Activated naive CD8-positive, alpha-beta T cell treated with anti-CD3 and anti-CD28 coated beads, Interleukin-2, amount 50 U/mL, for 16 hours (primary cell): ENCODE data around the gene PLPPR5.
"Not testable (repeated sequence)": the region's sequence is repeated elsewhere in the genome, so short reads cannot be mapped to it uniquely, and the experiment has no call there.

ENCODE experiments used
- DNase-seq: peaks from one replicate; pipeline ENCODE4 v3.0.0-alpha.2; 2020; ENCODE audit warnings: low read depth, low spot score

The PLPPR5 gene

DNA sequence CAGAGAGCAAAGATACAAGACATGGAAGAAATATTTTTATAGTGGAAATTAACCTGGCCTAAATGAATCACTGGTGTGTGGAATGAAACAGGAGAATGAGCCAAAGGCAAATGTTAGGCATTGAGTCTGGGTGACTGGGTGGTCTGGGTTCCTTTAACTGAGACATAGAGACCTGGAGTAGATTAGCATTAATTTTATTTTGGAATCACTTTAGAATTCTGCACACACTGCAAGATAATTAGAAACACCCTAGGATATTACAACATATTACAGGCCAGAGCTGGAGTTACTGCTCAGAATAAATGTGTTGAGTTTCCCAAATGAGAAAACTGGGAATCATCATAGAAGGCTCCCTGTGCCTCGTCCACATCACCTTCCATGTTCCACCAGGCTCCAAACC, 85.5 kb downstream of the PLPPR5 start:
- DNase-seq: no peak

DNA sequence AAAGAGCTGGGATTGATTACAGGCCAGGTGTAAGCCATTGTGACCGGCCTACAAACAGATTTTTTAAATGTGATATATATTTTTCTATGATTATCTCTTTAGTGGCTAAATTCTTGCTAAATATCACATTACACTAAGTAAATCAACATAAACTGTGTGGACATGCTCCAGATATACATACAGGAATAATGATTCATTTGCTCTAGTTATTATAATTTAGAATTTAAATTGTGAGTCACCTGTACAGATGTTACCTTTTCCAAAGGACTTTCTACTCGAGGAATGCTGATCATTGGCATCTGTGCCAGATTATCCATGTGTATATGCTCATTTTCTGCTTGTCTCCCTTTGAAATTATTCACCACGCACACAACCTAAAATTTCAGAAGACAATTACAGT, 90.1 kb downstream of the PLPPR5 start:
- DNase-seq: no peak

DNA sequence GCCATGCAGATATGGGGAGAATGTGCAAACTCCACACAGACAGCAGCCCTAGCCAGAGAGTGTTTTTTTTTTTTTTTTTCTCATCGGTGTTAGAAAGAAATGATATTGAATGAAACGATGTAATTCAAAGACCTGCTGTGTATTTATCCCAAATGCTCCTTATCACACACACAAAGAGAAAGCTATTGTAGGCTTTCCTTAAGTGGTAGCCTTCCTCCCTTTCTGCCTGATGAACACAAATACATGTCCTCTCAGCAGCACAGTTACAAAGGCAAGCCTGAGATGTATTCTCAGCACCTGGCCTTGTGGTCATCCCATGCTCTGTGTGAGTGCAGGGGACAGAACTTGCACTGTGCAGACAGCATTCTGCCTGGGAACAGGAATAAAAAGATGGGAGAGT, 93.8 kb downstream of the PLPPR5 start:
- no peak for DNase-seq

DNA sequence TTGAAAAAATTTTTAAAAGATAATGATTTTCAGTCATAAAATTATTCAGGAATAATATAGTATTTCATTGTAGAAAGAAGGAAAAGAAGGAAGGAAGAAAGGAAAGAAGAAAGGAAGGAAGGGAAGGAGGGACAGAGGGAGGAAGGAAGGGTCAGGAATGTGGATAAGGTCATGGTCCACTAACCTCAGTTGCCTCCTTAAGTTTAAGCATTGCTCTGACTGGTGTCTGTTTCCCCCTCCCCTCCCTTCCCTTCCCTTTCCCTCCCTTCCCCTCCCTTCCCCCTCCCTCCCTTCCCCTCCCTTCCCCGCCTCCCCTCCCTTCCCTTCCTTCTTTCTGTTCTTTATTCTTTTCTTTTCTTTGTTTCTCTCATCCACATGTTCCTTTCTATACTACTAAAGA, 95.7 kb downstream of the PLPPR5 start:
- DNase-seq: no peak

DNA sequence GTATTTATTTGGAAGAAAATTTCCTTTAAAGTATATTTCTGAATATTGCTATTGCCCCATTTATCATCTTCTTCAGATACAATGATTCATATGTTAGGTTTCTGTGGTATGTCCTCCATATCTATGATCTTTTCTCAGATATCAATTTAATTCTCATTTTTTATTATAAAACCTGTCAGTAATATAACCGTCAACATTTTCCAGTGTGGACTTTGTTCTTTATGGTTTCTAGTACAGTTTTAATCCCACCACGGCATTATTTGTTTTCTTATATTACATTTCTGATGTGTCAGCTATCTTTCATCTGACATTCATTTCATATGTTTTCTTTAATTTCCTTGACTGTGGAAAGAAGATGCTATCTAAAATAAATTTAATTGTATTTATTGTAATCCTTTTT, 97.9 kb downstream of the PLPPR5 start:
- DNase-seq: no peak

DNA sequence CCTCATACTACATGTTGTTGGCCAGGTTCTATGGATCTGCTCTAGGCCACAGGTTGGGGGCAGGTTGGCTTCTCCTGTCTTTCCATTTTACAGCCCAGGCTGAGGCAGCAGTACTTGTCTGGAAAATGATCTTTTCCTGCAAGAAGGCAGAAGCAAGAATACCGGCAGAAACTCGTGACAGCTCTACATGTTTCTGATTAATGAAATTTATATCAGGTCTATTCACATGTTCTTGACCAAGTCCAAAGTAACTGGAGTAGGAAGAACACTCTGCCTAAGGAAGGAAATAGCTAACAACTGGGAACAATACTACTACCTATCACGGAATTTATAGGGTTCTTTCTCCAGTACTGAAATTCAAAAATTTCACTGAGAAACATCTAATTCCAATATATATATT, 98.3 kb downstream of the PLPPR5 start:
- no peak for DNase-seq

DNA sequence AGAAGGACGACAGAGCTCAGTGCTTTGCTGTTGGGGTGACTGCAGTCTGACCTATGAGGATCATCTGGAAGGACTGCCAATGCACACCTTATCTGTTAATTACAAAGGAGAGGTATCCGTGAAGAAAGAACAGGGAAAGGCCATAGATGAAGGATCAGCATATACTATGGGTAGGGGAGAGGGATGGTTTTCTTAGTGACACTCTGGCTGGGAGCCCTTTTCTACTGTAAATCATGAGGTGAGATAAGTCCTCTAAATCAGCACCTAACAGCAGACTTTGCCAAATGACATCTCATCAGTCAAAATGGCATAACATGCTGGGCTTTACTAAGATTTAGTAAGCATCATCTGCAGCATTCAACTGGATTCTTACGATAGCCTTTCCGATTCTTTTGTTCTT, 100.0 kb downstream of the PLPPR5 start:
- no peak for DNase-seq

DNA sequence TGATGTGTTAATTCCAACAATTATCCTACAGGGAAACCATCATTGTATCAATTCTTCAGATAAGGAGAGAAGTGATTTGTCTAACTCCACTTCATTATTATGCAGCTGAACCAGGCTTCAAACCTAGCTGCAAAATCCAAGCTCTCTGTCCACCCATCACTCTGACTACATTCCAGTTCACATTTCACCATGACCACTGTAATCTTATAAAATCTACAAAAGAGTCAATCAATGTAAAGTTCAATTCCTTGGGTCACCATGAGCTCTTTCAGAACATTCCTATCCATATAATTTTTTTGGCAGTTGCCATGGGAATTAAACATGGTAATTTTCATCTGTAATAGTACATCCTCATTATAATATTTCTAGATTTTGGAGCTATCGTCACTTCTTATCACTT, 100.9 kb downstream of the PLPPR5 start:
- DNase-seq: no peak

DNA sequence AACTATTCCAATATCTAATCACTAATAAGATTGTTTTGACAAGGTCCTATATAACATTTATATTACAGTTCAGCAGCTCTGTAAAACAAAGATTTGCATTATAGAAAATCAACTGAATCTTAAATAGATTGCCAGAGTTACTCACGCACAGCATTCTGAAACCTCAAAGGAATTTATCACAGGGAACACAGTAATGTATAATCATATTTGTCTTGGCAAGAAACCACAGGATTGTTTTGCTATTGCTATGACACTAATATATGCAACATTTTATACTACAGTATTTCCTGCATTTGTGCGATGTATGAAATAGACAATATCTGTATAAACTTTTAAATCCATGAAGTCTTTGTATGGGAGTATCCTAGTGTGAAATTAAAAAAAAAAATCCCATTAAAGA, 101.4 kb downstream of the PLPPR5 start:
- DNase-seq: no peak

DNA sequence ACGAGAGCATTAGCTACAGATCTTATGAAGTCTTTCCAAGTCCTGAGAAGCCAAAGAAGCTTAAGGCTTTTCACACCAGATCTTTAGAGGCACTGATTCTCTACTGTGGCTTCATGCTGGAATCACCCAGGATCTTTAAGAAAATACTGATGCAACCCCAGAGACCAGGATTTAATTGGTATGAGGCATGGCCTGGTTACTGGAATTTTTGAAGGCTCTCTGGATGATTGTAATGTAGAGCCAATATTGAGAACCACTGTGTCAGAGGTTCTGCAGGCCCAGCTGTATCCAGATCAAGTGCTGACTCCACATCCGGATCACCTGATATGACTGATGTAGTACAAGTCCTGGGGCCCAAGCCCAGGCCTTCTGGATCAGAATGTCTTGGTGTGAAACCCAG, 105.7 kb downstream of the PLPPR5 start:
- DNase-seq: no peak

DNA sequence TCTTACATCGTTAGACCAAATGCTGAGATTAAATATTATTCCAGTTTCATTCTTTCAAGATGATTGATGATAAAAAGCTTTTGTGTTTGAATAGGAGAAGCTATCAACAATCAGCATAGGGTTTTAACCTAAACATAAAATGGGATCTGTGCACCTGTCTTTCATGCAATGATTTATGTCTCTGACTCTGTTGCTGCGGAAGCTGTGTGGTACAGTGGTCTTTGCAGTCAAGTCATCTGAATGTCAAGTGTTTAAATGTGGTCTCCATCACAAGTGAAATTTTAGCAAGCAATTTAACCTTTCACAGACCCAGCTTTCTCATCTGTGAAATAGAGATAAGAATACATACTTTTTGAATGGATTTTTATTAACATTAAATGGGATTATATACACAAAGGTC, 107.2 kb downstream of the PLPPR5 start:
- DNase-seq: no peak

DNA sequence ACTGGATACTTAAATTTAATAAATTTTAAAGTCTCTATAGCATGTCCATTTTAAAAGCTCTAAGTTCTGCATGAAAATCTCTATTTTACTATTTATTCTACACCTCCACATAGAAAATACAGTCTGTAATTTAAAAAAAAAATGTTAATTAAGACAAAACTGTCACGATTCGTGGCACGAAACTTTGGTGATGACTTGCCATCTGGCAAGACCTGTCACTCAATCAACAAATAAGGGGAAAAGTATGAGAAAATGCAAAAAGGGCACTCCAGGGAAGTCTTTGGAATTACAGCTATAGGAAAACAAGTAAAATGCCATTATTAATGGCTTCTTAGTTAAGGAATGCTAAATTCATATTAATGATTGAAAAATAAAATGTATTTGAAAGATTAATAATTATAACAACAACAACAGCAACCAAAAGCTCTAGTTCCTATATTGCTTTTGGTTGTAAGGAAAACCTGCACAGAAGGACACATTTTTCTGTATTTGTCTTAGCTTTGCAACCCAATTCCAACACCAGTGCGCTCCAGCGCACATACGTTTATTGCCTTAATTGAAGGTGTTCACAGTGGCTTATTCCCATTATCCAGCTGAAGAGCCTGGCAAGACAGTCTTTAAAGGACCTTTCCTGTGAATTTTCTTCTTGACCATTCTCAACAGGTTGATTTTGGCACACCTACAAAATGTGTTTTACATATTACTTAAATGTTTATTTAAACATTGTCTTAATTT, 107.8 kb downstream of the PLPPR5 start:
- no peak for DNase-seq

DNA sequence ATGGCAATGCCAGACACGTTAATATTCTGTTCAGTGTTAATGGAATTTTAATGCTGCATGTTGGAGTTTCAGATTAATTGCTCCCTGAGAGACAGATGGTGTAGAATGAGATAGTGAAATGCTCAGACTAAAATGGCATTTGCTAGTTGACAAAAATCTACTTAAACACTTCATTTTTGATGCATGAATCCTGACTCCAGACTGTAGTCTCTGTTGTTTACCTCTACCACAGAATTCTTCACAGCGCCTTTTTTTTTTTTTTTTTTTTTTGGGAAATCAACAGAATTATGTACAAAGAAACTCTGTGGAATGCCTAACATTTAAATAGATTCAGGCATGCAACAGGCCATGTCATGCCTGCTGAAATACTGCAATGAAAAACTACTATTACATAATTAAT, 111.3 kb downstream of the PLPPR5 start:
- no peak for DNase-seq

DNA sequence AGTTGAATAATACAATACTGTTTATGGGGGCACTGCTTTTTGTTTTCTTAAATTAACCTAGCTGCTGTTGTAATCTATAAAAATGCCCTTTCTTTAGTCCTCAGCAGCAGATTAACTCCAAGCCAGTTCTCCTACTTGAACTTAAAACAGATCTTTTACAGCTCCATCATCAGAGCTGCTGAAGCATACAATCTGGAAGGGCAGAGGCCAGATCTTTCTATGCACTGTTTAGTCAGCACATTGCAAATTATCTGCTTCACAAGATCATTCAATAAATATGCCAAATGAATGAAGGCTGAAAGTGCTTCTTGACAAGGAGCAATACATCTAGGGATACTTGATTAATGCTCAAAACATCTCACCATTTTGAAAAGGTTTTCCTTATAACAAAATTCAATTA, 115.8 kb downstream of the PLPPR5 start:
- DNase-seq: no peak

DNA sequence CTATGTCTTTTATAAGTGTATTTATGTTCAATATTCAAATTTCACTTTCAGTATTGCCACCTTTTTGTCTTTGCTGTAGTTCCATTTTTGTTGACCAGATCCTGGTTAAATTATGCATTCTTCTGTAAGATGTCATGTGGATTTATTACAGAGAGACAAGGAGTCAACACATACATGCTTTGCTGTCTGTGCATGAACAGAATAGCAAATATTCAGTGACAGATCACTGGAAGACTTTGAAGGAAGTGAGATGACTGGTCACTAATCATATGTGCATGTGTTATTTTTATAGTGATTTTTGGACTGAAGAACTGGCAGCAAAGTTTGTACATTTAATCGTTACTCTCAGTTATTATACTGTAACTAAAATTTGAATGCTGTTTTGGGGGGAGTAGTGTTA, 117.2 kb downstream of the PLPPR5 start:
- no peak for DNase-seq

DNA sequence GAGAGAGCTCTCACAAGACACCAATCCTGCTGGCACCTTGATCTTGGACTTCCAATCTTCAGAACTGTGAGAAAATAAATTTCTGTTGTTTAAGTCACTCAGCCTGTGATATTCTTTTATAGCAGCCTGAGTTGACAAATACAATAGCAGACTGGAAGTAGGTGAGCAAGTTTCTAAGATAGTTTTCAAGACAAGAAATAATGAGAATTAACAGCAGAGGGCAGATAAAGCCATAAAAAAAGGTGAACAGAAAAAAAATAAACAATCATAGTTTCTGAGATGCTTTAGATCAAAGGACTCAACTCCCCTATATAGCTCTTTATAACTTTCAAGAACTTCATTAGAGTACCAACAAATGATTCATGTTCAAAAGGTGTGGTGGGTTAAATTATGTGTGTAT, 119.8 kb downstream of the PLPPR5 start:
- no peak for DNase-seq

DNA sequence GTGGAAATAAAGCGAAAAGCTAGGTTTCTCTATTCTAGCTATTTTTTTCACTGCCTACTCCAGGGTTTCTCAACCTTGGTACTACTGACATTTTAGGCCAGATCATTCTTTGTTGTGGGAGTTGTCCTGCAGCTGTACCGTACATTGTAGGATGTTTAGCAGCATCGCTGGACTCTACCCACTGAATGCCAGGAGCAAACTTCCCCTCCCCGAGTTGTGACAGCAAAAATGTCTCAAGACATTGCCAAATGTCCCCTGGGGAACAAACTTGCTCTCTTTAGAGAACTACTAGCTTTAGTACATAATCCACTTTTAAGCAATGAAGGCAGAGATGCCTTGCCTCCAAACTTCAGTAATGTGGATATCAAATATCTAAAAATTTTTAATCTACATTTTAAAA, 122.8 kb downstream of the PLPPR5 start:
- no peak for DNase-seq

DNA sequence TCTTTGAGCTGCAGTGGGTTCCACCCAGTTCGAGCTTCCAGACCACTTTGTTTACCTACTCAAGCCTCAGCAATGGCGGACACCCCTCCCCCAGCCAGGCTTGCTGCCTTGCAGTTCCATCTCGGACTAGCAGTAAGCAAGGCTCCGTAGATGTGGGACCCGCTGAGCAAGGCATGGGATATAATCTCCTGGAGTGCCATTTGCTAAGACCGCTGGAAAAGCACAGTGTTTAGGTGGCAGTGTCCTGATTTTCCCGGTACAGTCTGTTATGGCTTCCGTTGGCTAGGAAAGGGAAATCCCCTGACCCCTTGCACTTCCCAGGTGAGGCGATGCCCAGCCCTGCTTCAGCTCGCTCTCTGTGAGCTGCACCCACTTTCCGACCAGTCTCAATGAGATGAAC, 123.4 kb downstream of the PLPPR5 start:
- DNase-seq: not testable (repeated sequence)

DNA sequence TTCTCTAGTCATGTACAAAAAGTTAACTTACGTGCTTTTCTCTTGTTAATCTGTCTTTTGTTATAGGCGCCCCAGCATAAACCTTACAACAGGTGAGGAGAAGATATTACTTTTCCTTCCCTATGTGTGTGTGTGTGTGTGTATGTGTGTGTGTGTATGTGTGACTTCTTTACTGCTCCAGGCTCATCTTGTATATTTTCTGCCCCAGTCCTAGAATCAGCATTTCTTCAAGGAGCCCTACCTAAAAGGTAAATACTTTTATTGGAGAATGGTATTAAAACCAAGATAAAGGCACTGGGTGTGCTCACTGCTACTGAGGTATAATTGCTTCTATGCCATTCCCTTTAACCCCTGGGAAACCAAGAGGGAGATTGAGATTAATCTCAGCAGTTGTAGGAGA, 129.8 kb downstream of the PLPPR5 start:
- DNase-seq: no peak

DNA sequence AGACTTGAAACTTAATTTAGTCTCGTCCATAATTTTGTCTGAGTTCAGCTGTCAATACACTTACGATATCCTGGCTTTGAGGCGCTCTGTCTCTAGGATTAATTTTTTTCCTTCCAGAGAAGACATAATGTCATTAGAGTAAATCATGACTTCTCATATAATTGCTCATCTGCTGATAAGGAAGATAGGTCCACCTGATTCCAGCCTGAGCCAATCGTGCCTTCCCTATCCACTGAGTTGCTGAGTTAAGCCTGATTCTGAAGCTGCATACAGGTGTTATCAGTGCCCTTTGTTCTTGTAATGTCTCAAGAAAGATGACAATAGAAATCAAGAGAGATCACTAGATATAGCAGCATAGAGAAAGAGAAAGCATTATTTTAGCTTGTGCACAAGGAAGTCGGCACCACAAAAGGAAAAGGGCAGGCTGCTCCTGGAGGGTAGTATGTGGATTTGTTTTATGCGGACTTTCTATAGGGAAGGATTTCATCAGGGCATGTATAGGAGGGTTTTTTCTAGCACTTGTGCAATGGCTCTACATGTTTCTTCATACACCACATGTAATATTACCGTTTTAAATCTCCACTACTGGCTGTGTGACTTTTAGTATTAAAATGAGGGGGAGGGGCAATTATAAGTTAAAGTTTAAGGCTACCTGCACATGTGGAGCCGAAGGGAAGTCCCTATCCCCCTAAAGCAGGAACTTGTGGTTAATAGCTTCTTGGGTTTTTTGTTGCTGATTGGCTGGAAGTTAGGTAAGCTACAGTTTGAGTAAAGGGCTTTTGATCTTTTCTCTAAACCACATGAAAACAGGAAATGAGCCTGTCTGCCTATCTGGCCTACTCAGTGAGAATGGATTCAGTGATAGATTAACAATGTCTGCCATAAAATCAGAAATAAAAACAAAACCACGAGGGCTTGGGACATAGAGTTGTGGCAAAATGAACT, 133.4 kb downstream of the PLPPR5 start:
- DNase-seq: no peak

DNA sequence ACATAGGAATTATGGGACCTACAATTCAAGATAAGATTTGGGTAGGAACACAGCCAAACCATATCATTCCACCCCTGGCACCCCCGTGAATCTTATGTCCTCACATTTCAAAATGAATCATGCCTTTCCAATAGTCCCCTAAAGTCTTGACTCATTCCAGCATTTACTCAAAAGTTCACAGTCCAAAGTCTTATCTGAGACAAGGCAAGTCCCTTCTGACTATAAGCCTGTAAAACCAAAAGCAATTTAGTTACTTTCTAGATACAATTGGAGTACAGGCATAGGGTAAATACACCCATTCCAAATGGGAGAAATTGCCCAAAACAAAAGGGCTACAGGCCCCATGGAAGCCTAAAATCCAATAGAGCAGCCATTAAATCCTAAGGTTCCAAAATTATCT, 138.9 kb downstream of the PLPPR5 start:
- DNase-seq: no peak

DNA sequence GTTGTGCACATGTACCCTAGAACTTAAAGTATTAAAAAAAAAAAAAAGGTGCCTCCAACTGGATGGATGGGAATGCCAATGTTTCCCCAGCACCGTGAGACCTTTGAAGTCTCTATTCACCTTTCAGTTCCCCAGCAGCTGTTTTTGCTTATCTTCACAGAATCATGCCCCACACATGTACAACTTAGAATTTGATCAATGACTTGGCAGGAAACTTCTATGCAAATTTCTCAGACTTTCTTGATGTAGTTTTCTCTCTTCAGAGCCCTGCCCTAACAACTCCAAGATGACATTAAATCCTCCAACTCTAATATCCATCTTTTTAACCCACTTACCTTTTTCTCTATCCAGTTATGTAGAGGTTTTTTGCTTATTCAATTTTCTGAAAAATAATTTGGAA, 144.3 kb downstream of the PLPPR5 start:
- no peak for DNase-seq

DNA sequence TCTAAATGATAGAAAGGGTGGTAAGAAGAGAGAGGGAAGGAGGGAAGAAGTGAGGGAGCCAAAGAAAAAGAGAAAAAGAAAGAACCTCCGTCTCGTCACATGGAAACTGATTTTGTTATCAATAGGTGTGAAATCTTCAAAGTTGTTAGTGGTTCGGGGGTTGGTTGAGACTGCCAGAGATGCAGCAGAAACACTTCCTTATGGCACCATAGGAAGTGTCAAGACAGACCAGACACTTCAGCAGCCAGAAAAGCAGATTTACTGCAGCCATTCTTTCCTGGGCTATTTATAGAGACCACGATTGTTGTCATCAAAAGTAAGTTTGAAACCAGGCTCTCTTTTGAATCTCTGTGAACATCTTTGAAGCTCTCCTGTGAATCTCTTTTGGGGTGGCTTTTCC, 150.5 kb downstream of the PLPPR5 start:
- no peak for DNase-seq
